Measurements from ENCODE around the gene H6PD.

H6PD gene

DNA sequence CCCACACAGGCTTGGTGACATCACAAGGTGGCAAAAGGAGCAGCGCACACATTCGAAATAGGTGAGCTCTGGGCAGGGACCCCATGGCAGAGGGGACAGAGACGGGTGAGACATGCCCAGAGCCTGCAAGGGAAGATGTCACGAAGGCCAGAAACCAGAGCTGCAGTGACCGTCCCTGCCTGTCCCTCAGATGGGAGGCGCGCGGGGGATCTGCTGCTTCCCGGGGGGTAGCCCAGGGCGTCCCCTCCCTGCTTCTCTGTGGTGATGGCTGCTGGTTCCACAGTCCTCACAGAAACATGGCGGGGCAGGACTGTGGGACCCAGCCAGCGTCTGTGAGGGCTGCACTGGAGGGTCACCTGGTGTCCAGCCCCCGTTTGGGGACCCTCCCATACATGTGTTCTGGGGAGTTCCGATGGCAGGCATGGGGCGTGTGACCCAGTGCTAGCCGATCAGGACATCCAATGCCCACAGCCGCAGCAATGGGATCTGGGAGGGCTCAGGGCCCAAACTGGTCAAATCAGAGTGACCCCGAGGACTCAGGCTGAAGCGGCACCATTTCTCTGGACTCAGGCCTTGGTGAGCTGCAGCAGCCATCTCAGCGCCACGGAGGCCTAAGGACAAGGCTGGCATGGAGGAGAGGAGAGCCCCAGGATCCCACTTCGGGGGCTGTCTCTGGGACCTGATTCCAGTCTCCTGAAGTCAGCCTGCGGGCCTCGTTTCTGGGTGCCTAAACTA lies 37.5 kb downstream of the H6PD start:
- TF ChIP-seq REST (IDR thresholded peaks at IDR 0.05; ENCODE audit: low read depth) (no peak), NFIC (IDR thresholded peaks at IDR 0.05) (no peak), CREB1 (IDR thresholded peaks at IDR 0.05; ENCODE audit: low read depth) (no peak), RAD21 (IDR thresholded peaks at IDR 0.05; ENCODE audit: low read depth) (no peak), TEAD4 (IDR thresholded peaks at IDR 0.05) (no peak), ZBTB7A (IDR thresholded peaks at IDR 0.05; ENCODE audit: low read depth) (no peak), YY1 (IDR thresholded peaks at IDR 0.05; ENCODE audit: low read depth) (no peak), EGR1 (IDR thresholded peaks at IDR 0.05) (no peak), TCF12 (IDR thresholded peaks at IDR 0.05; ENCODE audit: low read depth) (no peak), TAF1 (IDR thresholded peaks at IDR 0.05; ENCODE audit: low read depth) (no peak), CEBPB (IDR thresholded peaks at IDR 0.05) (no peak), FOXM1 (IDR thresholded peaks at IDR 0.05; ENCODE audit: borderline replicate concordance, low read depth) (no peak), EP300 (IDR thresholded peaks at IDR 0.05; ENCODE audit: borderline replicate concordance) (no peak)
- TF ChIP-seq, protein P1, sequence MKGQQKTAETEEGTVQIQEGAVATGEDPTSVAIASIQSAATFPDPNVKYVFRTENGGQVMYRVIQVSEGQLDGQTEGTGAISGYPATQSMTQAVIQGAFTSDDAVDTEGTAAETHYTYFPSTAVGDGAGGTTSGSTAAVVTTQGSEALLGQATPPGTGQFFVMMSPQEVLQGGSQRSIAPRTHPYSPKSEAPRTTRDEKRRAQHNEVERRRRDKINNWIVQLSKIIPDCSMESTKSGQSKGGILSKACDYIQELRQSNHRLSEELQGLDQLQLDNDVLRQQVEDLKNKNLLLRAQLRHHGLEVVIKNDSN (IDR thresholded peaks at IDR 0.05) = no peak
- TF ChIP-seq, protein P2, sequence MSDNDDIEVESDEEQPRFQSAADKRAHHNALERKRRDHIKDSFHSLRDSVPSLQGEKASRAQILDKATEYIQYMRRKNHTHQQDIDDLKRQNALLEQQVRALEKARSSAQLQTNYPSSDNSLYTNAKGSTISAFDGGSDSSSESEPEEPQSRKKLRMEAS (IDR thresholded peaks at IDR 0.05) = no peak

DNA sequence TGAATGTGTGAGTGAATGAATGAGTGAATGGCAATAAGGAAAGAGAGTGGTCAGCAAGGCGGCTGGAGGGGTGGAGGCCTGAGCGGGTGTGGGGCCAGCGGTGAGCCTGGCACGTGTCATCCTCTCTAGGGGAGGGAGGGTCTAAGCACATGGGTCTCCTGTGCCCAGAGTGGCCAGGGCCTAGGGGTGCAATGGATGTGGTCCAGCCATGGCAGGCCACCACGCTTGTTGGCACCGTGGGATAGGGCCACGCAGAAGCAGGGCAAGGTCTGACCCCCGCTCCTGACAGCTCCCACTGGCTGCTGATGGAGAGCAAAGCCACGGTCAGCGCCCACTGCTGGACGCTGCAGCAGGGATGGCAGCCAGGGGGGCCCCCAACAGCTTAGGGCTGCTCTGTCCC lies 38.6 kb downstream of the H6PD start:
- no peak for TF ChIP-seq YY1 (IDR thresholded peaks at IDR 0.05; ENCODE audit: low read depth)
- TF ChIP-seq TEAD4 (IDR thresholded peaks at IDR 0.05) = no peak
- no peak for TF ChIP-seq TCF12 (IDR thresholded peaks at IDR 0.05; ENCODE audit: low read depth)
- no peak for TF ChIP-seq FOXM1 (IDR thresholded peaks at IDR 0.05; ENCODE audit: borderline replicate concordance, low read depth)
- no peak for TF ChIP-seq TAF1 (IDR thresholded peaks at IDR 0.05; ENCODE audit: low read depth)
- no peak for TF ChIP-seq CREB1 (IDR thresholded peaks at IDR 0.05; ENCODE audit: low read depth)
- no peak for TF ChIP-seq ZBTB7A (IDR thresholded peaks at IDR 0.05; ENCODE audit: low read depth)
- no peak for TF ChIP-seq EGR1 (IDR thresholded peaks at IDR 0.05)
- TF ChIP-seq, protein P2 (IDR thresholded peaks at IDR 0.05) = no peak
- TF ChIP-seq EP300 (IDR thresholded peaks at IDR 0.05; ENCODE audit: borderline replicate concordance) = no peak
- no peak for TF ChIP-seq CEBPB (IDR thresholded peaks at IDR 0.05)
- TF ChIP-seq NFIC (IDR thresholded peaks at IDR 0.05) = no peak
- TF ChIP-seq, protein P1 (IDR thresholded peaks at IDR 0.05) = no peak
- TF ChIP-seq REST (IDR thresholded peaks at IDR 0.05; ENCODE audit: low read depth) = no peak

- TF ChIP-seq EGR1 (IDR thresholded peaks at IDR 0.05) = no peak
- no peak for TF ChIP-seq TAF1 (IDR thresholded peaks at IDR 0.05; ENCODE audit: low read depth)
- no peak for TF ChIP-seq CREB1 (IDR thresholded peaks at IDR 0.05; ENCODE audit: low read depth)
- TF ChIP-seq EP300 (IDR thresholded peaks at IDR 0.05; ENCODE audit: borderline replicate concordance) = no peak
- no peak for TF ChIP-seq ZBTB7A (IDR thresholded peaks at IDR 0.05; ENCODE audit: low read depth)
- TF ChIP-seq REST (IDR thresholded peaks at IDR 0.05; ENCODE audit: low read depth) = no peak
- TF ChIP-seq TCF12 (IDR thresholded peaks at IDR 0.05; ENCODE audit: low read depth) = no peak
- TF ChIP-seq CEBPB (IDR thresholded peaks at IDR 0.05) = no peak
- TF ChIP-seq, protein P1 (IDR thresholded peaks at IDR 0.05) = no peak
- no peak for TF ChIP-seq FOXM1 (IDR thresholded peaks at IDR 0.05; ENCODE audit: borderline replicate concordance, low read depth)
- TF ChIP-seq, protein P2 (IDR thresholded peaks at IDR 0.05) = no peak
- TF ChIP-seq NFIC (IDR thresholded peaks at IDR 0.05) = no peak
- TF ChIP-seq TEAD4 (IDR thresholded peaks at IDR 0.05) = no peak
- no peak for TF ChIP-seq YY1 (IDR thresholded peaks at IDR 0.05; ENCODE audit: low read depth)
- TF ChIP-seq RAD21 (IDR thresholded peaks at IDR 0.05; ENCODE audit: low read depth) = no peak
These were observed 40.6 kb downstream of the H6PD start for GRCh38 chr1:9275161-9275560.

Data from Ishikawa (cell line).